ENCODE measurements around the gene TMEM156. TPM values are rescaled to one million over a fixed set of nuclear protein-coding genes. Genes with fewer than 3 reads are reported as not detected.
A peak's percentile ranks its signal among the peaks of the same experiment; 100 is the strongest.
"Not testable (repeated sequence)": the region's sequence is repeated elsewhere in the genome, so short reads cannot be mapped to it uniquely, and the experiment has no call there.

TMEM156 gene
- total RNA-seq, 1 donor from 2014 or later: not detected

DNA sequence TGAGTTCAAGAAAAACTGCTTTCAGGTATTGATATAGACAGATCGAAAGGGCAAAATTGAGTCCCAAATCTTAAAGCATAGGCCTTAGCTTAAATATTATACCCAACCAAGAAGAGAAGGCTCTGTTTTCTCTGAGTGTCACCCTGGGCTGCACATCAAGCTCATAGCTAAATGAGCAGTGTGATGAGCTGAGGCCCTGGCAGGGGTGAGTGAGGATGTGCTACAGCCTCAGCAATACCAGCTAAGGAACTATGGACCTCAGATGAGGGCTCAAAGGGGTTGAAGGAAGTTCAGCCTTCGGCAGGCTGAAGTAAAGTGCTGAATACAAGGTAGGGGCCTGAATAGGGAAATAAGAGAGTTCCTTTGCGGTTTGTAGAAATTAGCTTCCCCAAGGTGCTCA is 85.3 kb downstream of the TMEM156 start:
- Mint-ChIP-seq H3K27ac (no peak overlapping the region), H3K9me3 (no peaks in the 10 kb centered on the region), H3K4me1 (peaks cover 24% of the 10 kb centered on the region), H3K27me3 (ENCODE audit: insufficient read depth, low read depth) (no peaks in the 10 kb centered on the region), H3K36me3 (no peaks in the 10 kb centered on the region), H3K4me3 (no peak overlapping the region)
- Histone ChIP-seq H2AFZ (replicated peaks) (peak overlapping the region; percentile 3), H4K20me1 (ENCODE audit: low read depth) (no peaks in the 10 kb centered on the region), H3K27ac (no peak overlapping the region), H3K9ac (no peak overlapping the region), H3F3A (ENCODE audit: low read depth) (no peaks in the 10 kb centered on the region), H3K4me2 (no peak overlapping the region), H3K4me1 (no peaks in the 10 kb centered on the region), H3K27me3 (no peaks in the 10 kb centered on the region), H3K79me2 (ENCODE audit: low read depth) (no peaks in the 10 kb centered on the region), H3K9me3 (ENCODE audit: low read depth) (no peaks in the 10 kb centered on the region), H3K4me3 (no peak overlapping the region), H3K36me3 (no peaks in the 10 kb centered on the region)
- TF ChIP-seq EZH2phosphoT487 (IDR thresholded peaks at IDR 0.05): no peak
- no peak for TF ChIP-seq CTCF (IDR thresholded peaks at IDR 0.05)
- DNase-seq (ENCODE audit: low spot score): no peak

- TF ChIP-seq CTCF (IDR thresholded peaks at IDR 0.05) (no peak), EZH2phosphoT487 (IDR thresholded peaks at IDR 0.05) (no peak), EZH2 (IDR thresholded peaks at IDR 0.05) (no peak)
- no peak overlapping the region for H3K4me3 ChIP-seq
- Mint-ChIP-seq H3K4me3 (no peak overlapping the region), H3K27me3 (ENCODE audit: insufficient read depth, low read depth) (no peaks in the 10 kb centered on the region), H3K4me1 (peaks cover 19% of the 10 kb centered on the region), H3K9me3 (no peaks in the 10 kb centered on the region), H3K27ac (no peak overlapping the region), H3K36me3 (no peaks in the 10 kb centered on the region)
- DNase-seq (ENCODE audit: low spot score): no peak
- no peaks in the 10 kb centered on the region for H4K20me1 ChIP-seq (ENCODE audit: low read depth)
- H2AFZ ChIP-seq (replicated peaks): no peak overlapping the region
- H3F3A ChIP-seq (ENCODE audit: low read depth): no peaks in the 10 kb centered on the region
- no peaks in the 10 kb centered on the region for H3K4me1 ChIP-seq
- no peak overlapping the region for H3K4me2 ChIP-seq
- no peak overlapping the region for H3K27ac ChIP-seq
- H3K9ac ChIP-seq: no peak overlapping the region
- H3K27me3 ChIP-seq: no peaks in the 10 kb centered on the region
- no peaks in the 10 kb centered on the region for H3K9me3 ChIP-seq (ENCODE audit: low read depth)
- no peaks in the 10 kb centered on the region for H3K79me2 ChIP-seq (ENCODE audit: low read depth)
- no peaks in the 10 kb centered on the region for H3K36me3 ChIP-seq
These were observed 87.8 kb downstream of the TMEM156 start for GRCh38 chr4:38944440-38944839.

DNA sequence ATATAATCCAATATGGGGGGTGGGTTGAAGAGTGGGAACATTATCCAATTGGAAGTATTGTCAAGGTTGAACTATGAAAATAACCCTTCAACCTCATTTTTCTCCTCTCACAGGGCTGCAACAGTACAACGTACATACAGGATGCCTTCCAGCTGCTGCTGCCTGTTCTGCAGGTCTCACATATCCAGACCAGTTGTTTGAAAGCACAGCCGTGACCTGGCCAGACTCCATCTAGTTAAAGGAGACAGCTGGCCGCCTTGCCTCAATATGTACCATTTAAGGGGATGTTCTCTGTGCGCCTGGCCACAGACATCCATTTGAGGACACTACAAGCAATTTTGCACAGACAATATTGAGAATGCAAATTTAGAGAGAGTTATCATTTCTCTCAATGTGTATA is 88.9 kb downstream of the TMEM156 start:
- Histone ChIP-seq H2AFZ (replicated peaks) (no peak overlapping the region), H3K9ac (no peak overlapping the region), H3F3A (ENCODE audit: low read depth) (no peaks in the 10 kb centered on the region), H4K20me1 (ENCODE audit: low read depth) (no peaks in the 10 kb centered on the region), H3K4me1 (no peaks in the 10 kb centered on the region), H3K79me2 (ENCODE audit: low read depth) (no peaks in the 10 kb centered on the region), H3K36me3 (no peaks in the 10 kb centered on the region), H3K9me3 (ENCODE audit: low read depth) (no peaks in the 10 kb centered on the region), H3K27ac (no peak overlapping the region), H3K4me3 (no peak overlapping the region), H3K4me2 (no peak overlapping the region), H3K27me3 (no peaks in the 10 kb centered on the region)
- H3K36me3 Mint-ChIP-seq: no peaks in the 10 kb centered on the region
- H3K9me3 Mint-ChIP-seq: no peaks in the 10 kb centered on the region
- H3K27ac Mint-ChIP-seq: no peak overlapping the region
- DNase-seq (ENCODE audit: low spot score): no peak
- H3K4me3 Mint-ChIP-seq: no peak overlapping the region
- H3K4me1 Mint-ChIP-seq: peaks cover 12% of the 10 kb centered on the region
- H3K27me3 Mint-ChIP-seq (ENCODE audit: insufficient read depth, low read depth): no peaks in the 10 kb centered on the region
- TF ChIP-seq EZH2phosphoT487 (IDR thresholded peaks at IDR 0.05): no peak
- TF ChIP-seq CTCF (IDR thresholded peaks at IDR 0.05): no peak
- TF ChIP-seq EZH2 (IDR thresholded peaks at IDR 0.05): no peak

GRCh38 chr4:38941906-38942305 is 90.3 kb downstream of the TMEM156 start:
- not testable (repeated sequence) for H3K4me3 ChIP-seq; H3K4me1 Mint-ChIP-seq; H3K27ac Mint-ChIP-seq; H3K9ac ChIP-seq; H3K27ac ChIP-seq; H3K9me3 Mint-ChIP-seq; H3K4me2 ChIP-seq; H3K27me3 Mint-ChIP-seq (ENCODE audit: insufficient read depth, low read depth); H3K79me2 ChIP-seq (ENCODE audit: low read depth); H2AFZ ChIP-seq (replicated peaks); H3K27me3 ChIP-seq; H3F3A ChIP-seq (ENCODE audit: low read depth); DNase-seq (ENCODE audit: low spot score); H3K9me3 ChIP-seq (ENCODE audit: low read depth); H3K4me3 Mint-ChIP-seq; H3K4me1 ChIP-seq; H3K36me3 ChIP-seq; H3K36me3 Mint-ChIP-seq; H4K20me1 ChIP-seq (ENCODE audit: low read depth)
